ACHN (cell line): ENCODE measurements around the gene ZFYVE1.
"Not testable (repeated sequence)": the region's sequence is repeated elsewhere in the genome, so short reads cannot be mapped to it uniquely, and the experiment has no call there.

ENCODE experiments used
- DNase-seq: peaks from one replicate; pipeline ENCODE4 v3.0.0-alpha.2; 2015
- in situ Hi-C: cut with HindIII; loops from 2 replicates; pipeline ENCODE4 v1.10.0; 2017; ENCODE audit warnings: low sequenced_read_pairs, low pct_ligation_motif_present, low pct_unique_long_range_greater_than_20kb

Gene ZFYVE1

GRCh38 chr14:73008501-73008900, 18.4 kb downstream of the ZFYVE1 start:
- DNase-seq, result no peak
- in situ Hi-C loops, result no loop called here

- in situ Hi-C loops, result no loop called here
- no peak for DNase-seq
These were observed 19.1 kb downstream of the ZFYVE1 start for GRCh38 chr14:73007835-73008234.

GRCh38 chr14:73004641-73005040, 22.3 kb downstream of the ZFYVE1 start:
- DNase-seq, in situ Hi-C loops: not testable (repeated sequence)

GRCh38 chr14:73003681-73004080, 23.2 kb downstream of the ZFYVE1 start:
- DNase-seq, result no peak
- in situ Hi-C loops, result no loop called here

- DNase-seq, result no peak
- in situ Hi-C loops, result no loop called here
These were observed 26.8 kb downstream of the ZFYVE1 start for GRCh38 chr14:73000073-73000472.

GRCh38 chr14:72999316-72999715, 27.6 kb downstream of the ZFYVE1 start:
- in situ Hi-C loops, result no loop called here
- no peak for DNase-seq

GRCh38 chr14:72998252-72998903, 28.5 kb downstream of the ZFYVE1 start:
- no peak for DNase-seq
- in situ Hi-C loops, result no loop called here

GRCh38 chr14:72996916-72997315, 30.0 kb downstream of the ZFYVE1 start:
- in situ Hi-C loops, result no loop called here
- DNase-seq, result no peak

- in situ Hi-C loops, result no loop called here
- DNase-seq, result no peak
These were observed 36.7 kb downstream of the ZFYVE1 start for GRCh38 chr14:72990171-72990570.

GRCh38 chr14:72986857-72987256, 40.0 kb downstream of the ZFYVE1 start:
- DNase-seq, result no peak
- in situ Hi-C loops, result no loop called here

GRCh38 chr14:72986214-72986613, 40.7 kb downstream of the ZFYVE1 start:
- in situ Hi-C loops, result no loop called here
- no peak for DNase-seq

GRCh38 chr14:72982146-72982708, 44.7 kb downstream of the ZFYVE1 start:
- in situ Hi-C loops, result no loop called here
- no peak for DNase-seq

- DNase-seq, result no peak
- in situ Hi-C loops, result no loop called here
These were observed 46.0 kb downstream of the ZFYVE1 start for GRCh38 chr14:72980863-72981262.

- in situ Hi-C loops, result no loop called here
- no peak for DNase-seq
These were observed 48.0 kb downstream of the ZFYVE1 start for GRCh38 chr14:72978856-72979255.

- in situ Hi-C loops, result no loop called here
- DNase-seq, result peak; percentile 16
These were observed 51.1 kb downstream of the ZFYVE1 start for GRCh38 chr14:72975770-72976169.

GRCh38 chr14:72974661-72975060, 52.2 kb downstream of the ZFYVE1 start:
- in situ Hi-C loops, result no loop called here

GRCh38 chr14:72970824-72971434, 56.0 kb downstream of the ZFYVE1 start:
- in situ Hi-C loops, result no loop called here
- no peak for DNase-seq

More at GRCh38 chr14:72974661-72975060, 52.2 kb downstream of the ZFYVE1 start:
- no peak for DNase-seq

GRCh38 chr14:72970058-72970630, 56.8 kb downstream of the ZFYVE1 start:
- DNase-seq, result no peak
- in situ Hi-C loops, result no loop called here

- DNase-seq, result no peak
- in situ Hi-C loops, result no loop called here
These were observed 58.6 kb downstream of the ZFYVE1 start for GRCh38 chr14:72968316-72968715.

- no peak for DNase-seq
These were observed 60.9 kb downstream of the ZFYVE1 start for GRCh38 chr14:72966038-72966437.

More at GRCh38 chr14:72966038-72966437, 60.9 kb downstream of the ZFYVE1 start:
- in situ Hi-C loops, result no loop called here
